Body of pancreas (tissue), 4 donors: ENCODE results near the gene MAP7D2.

Experiments used
- CTCF ChIP-seq, 7 experiments: fragments of 450-650 bp in 4 of 7; fragments of 200-600 bp in 3 of 7; sonication (generic) in 3 of 7; IDR thresholded peaks; one replicate each; pipeline ENCODE4 v1.5.1; 2016 to 2019; ENCODE audit warnings: antibody characterized with exemption in 7 of 7
- POLR2A ChIP-seq, 3 donors: fragments of 450-650 bp; IDR thresholded peaks; one replicate each; pipeline ENCODE4 v1.6.1; 2016; ENCODE audit warnings: antibody characterized with exemption in 3 of 3, mild to moderate bottlenecking in 2 of 3

- TF ChIP-seq CTCF (IDR thresholded peaks at IDR 0.05) = no peak
- no peak for TF ChIP-seq POLR2A (IDR thresholded peaks at IDR 0.05)
Observed at GRCh38 chrX:20007962-20008622, 108.6 kb downstream of the MAP7D2 start.
